GM23338 (cell line): ENCODE results near the gene CDK7.

Experiments used
- CREB1 ChIP-seq: fragments of 250-450 bp; sonication (Bioruptor Pico); IDR thresholded peaks from 2 replicates; pipeline ENCODE4 v1.5.0; 2020; ENCODE audit warnings: low read depth, mild to moderate bottlenecking, moderate library complexity
- CTCF ChIP-seq, 2 experiments: fragments of 200-600 bp in 1 of 2; sonication (generic) in 1 of 2; conservative IDR thresholded peaks; 2 replicates each; pipeline versions ENCODE4 v1.5.1 to v1.6.1; 2016 to 2017; ENCODE audit warnings: antibody characterized with exemption in 2 of 2, low read depth in 2 of 2, mild to moderate bottlenecking in 2 of 2, moderate library complexity in 1 of 2
- EZH2phosphoT487 ChIP-seq: fragments of 200-600 bp; sonication (generic); IDR thresholded peaks from one replicate; pipeline ENCODE4 v1.8.1; 2018; ENCODE audit warnings: antibody characterized with exemption; ENCODE audit not compliant: unreplicated experiment
- JUNB ChIP-seq: IDR thresholded peaks from one replicate; pipeline ENCODE4 v1.6.1; 2016; ENCODE audit warnings: antibody characterized with exemption; ENCODE audit not compliant: unreplicated experiment

GRCh38 chr5:69225860-69226259 lies 8.8 kb upstream of the CDK7 start:
- TF ChIP-seq CREB1 (CRISPR knock-in tag) (no peak), CTCF (conservative IDR thresholded peaks at IDR 0.05; ENCODE audit: low read depth in 2 of 2) (no peak), EZH2phosphoT487 (no peak), JUNB (no peak)
